ACHN (cell line): ENCODE data around the gene PLK1.
"Not testable (repeated sequence)": the region's sequence is repeated elsewhere in the genome, so short reads cannot be mapped to it uniquely, and the experiment has no call there.

Experiments
- DNase-seq: peaks from one replicate; pipeline ENCODE4 v3.0.0-alpha.2; 2015
- in situ Hi-C: cut with HindIII; loops from 2 replicates; pipeline ENCODE4 v1.10.0; 2017; ENCODE audit warnings: low sequenced_read_pairs, low pct_ligation_motif_present, low pct_unique_long_range_greater_than_20kb

PLK1 gene

DNA sequence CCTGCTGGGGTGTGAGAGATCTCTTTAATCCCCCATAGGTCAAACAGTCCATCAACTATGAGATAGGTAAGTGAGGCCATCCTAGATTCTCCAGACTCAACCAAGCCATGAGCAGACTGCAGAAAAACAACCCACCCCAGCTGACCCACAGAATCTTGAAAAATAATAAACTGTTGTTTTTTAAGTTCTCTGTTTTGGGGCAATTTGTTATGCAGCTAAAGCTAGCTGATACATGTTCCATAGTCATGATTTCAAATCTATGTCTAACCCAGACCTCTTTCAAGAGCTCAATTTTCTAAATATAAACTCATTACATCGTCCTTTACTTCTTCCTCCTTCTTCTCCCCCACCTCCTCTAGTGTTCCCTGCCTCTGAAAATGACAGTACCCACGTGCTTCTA, 24.3 kb downstream of the PLK1 start:
- DNase-seq, result no peak
- in situ Hi-C loops, result no loop called here

DNA sequence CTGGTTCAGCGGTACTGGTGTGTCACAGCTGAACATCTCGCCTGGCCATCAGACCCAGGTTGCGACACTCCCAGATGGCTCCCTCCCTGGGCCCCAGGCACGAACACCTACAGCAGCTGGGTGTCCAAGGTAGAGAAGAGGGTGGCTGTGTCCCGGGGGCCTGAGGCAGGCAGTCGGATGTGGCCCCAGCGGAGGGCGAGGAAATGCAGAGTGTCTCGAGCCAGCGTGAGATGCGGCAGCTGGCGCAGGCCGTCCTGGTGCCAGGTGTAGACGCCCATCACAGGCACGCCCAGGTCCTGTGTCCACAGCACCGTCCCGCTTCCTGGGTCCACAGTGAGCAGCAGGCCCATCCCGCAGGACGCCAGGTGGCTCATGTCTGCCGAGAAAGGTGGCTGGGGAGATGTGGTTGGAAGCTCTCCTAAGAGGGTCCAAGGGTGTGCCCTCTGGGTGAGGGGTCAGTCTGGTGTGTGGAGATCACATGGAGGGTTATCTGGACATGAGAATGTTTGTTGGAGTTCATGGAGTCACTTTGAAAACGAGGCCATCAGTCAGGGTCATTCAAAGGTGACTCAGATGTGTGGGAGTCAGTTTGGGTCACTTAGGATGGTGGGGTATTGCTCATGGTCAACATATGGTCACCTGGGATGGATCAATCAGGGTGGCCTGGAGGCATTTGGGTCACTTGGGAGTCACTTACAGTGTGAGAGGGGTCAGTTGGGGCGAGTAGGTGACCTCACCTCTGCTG, 26.3 kb downstream of the PLK1 start:
- in situ Hi-C loops, result no loop called here
- no peak for DNase-seq

DNA sequence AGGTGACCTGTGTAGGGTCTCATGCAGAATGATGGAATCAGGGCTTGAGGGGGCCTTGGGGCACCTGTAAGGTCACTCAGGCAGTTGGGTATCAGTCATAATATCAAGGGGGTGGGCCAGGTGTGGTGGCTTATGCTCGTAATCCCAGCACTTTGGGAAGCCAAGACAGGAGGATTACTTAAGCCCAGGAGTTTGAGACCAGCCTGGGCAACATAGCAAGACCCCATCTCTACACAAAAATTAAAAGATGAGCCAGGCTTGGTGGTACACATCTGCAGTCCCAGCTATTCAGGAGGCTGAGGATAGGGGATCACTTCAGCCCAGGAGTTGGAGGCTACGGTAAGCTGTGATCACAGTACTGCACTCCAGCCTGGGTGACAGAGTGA, 26.8 kb downstream of the PLK1 start:
- no peak for DNase-seq
- in situ Hi-C loops, result no loop called here

DNA sequence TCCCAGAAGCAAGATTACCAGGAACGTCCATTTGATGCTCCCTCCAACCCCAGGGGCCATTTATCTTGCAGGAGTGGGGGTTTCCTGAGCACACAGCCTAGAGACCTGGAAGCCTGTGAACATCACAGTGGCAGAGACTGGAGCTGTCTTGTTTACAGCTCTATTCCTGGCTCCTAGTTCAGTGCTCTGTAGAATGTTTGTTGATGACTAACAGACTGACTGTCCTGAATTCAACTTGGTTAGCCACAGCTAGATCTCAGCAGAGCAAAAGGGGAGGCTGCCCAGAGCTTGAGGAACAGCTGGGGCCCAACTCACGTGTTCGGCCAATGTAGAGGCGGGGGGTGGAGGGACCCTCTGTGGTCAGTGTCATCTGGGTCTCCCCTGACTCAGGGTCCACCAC, 27.8 kb downstream of the PLK1 start:
- in situ Hi-C loops, result no loop called here
- DNase-seq, result no peak

DNA sequence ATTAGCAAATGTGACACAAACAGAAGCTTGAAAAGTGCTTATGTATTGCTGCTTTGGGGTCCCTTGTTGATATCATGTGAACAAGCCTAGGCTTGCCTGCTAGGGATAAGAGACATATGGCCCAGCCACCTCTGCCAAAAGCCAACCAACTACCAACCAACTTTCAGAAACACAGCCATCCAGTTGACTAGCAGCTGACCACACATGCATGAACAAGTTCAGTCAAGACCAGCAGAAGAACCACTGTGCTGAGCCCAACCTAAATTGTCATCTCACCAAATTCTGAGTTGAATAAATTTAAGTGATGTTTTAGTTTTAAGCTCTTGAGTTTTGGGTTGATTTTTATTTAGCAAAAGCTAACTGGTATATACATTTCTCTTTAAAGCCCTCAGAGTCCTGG, 30.8 kb downstream of the PLK1 start:
- no peak for DNase-seq
- in situ Hi-C loops, result no loop called here

DNA sequence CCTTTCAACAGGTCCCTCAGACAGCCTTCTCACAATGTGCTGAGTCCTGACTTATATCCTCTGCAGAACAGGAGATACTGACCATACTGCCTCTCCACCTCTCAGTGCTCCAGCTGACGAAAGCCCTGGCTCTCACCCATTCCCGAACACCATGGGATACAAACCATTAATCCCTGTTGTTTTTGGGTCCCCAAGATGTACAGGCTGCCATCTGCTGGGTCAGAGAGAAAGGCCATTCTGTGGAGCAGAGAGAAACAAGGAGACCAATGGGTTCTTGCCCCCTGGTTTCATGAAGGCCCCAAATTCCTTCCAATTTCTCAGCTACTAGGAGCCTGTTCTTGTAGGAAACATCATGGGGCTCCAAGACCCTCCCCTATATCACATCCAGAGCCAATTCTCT, 31.3 kb downstream of the PLK1 start:
- in situ Hi-C loops, result no loop called here
- peak; percentile 41 for DNase-seq

DNA sequence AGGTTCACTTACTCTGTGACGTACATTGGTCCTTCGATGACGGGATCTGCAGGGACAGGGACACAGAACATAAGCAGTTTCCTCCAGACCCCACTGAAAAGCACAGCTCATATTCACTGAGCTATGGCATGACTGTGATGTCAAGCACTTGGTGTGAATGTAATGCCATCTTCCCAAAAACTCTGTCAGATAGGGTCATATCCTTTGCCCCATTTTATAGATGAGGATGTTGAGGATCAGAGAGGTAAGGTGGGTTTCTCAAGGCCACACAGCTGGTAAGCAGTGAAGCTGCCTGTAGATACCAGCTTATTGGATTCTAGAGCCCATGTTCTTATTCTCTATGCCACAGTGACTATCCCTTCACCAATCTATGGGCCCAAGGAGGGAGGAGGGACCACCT, 31.8 kb downstream of the PLK1 start:
- DNase-seq, result no peak
- in situ Hi-C loops, result no loop called here

DNA sequence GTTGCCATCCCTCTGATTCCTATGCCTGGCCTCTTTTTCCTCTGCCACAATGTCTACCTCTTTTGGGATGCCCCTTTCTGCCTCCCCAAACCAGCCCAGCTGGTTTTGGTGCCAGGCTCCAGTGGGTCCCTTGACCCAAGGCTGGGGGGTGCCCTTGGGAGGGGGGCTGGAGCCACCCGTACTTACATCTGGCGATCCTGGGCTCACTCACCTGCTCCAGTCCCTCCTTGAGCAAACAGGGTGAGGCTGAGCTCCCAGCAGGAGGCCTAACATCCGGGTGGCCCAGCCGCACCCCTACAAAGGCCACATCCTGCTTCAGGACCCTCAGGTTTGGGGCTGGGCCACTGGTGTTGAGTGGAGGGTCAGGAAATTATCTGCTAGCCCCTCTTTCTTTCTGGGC, 33.1 kb downstream of the PLK1 start:
- DNase-seq, result no peak
- in situ Hi-C loops, result no loop called here

DNA sequence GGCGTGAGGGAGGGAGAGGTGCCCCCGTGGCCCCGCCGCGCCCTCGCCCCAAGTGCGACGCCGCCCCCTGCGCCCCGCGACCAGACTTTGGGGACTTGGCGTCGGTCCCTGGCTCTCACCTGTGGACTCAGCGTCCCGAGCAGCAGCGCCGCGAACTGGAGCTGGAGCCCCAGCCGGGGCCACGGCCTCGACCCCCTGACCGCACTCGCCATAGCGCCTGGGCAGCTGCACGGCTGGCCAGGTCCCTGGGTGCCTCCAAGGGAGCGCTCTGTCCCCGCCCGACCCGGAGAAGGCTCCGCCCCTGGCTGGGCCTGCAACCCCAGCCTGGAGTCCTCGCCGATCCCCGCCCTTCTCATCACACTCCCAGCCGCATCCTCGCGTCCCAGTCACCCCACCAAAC, 34.3 kb downstream of the PLK1 start, which contains the start of gene ERN2:
Gene ERN2 (minus strand): TSS at position 247 of the 400 bp plus-strand sequence. CDS start 35 bp downstream, at position 212.
- in situ Hi-C loops, result no loop called here
- no peak for DNase-seq

DNA sequence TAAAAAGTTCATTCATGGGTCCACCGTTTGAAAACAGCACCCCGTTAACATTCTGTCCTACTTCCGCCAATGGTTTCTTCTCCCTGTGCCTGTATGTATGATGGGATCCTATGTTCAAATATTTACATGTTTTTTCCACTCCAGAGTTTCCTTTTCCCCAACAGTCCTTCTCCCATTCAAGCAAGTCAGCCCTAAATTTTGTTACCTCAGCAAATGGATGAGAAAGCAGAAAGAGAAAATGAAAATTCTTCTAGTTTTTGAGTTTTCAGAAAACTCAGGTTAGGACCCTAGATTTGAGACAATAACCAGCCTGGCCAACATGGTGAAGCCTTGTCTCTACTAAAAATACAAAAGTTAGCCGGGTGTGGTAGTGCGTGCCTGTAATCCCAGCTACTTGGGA, 37.8 kb downstream of the PLK1 start:
- DNase-seq, result no peak
- in situ Hi-C loops, result no loop called here

DNA sequence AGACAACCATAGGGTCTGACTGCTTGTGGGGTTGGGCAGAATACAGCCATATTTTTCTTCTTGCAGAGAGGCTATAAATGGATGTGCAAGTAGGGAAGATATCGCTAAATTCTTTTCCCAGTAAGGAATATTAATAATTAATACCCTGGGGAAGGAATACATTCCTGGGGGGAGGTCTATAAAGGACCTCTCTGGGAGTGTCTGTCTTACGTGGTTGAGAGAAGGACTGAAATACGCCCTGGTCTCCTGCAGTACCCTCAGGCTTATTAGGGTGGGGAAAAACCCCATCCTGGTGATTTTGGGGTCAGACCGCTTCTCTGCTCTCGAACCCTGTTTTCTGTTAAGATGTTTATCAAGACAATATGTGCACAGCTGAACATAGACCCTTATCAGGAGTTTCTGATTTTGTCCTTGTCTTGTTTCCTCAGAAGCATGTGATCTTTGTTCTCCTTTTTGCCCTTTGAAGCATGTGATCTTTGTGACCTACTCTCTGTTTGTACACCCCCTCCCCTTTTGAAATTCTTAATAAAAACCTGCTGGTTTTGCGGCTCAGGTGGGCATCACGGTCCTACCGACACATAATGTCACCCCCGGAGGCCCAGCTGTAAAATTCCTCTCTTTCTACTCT, 44.0 kb downstream of the PLK1 start:
- DNase-seq, in situ Hi-C loops: not testable (repeated sequence)

DNA sequence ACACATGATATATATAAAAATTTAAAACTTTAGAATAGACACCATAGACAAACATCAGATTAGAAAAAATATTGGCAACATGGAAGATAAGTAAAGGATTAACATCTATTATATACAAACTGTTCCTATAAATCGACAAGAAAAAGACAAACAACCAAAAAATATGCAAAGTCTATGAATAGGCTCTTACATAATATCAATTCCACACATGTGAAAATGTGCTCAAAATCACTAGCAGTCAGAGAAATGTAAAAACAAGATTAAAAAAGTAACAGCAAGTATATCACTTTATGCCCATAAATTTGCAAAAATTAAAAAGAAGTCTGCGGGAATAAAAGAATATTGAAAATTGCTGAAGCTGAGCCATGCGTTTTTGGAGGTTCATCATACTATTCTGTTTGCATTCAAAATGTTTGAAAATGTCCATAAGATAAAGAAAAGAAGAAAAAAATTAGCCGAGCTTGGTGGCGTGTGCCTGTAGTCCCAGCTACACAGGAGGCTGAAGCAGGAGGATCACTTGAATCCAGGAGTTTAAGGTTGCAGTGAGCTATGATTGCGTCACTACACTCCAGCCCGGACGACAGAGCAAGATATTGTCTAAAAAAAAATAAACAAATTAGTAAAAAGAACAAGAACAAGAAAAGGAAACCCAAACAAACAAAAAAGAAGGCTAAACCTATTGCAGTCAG, 45.6 kb downstream of the PLK1 start:
- in situ Hi-C loops, result no loop called here
- no peak for DNase-seq

DNA sequence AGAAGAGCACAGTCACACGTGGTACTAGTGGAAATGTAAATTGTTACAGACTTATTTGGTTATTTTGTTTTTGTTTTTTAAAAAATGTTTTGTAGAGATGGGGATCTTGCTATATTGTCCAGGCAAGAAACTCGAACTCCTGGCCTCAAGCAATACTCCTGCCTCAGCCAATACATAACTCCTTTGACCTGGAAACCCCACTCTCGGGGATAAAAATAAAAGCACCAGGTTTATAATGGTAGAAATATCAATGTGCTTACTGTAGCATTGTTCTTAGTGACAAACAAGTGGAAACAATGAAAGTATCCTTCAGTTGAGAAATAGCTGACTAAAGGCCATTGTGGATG, 46.1 kb downstream of the PLK1 start:
- DNase-seq, result no peak
- in situ Hi-C loops, result no loop called here

DNA sequence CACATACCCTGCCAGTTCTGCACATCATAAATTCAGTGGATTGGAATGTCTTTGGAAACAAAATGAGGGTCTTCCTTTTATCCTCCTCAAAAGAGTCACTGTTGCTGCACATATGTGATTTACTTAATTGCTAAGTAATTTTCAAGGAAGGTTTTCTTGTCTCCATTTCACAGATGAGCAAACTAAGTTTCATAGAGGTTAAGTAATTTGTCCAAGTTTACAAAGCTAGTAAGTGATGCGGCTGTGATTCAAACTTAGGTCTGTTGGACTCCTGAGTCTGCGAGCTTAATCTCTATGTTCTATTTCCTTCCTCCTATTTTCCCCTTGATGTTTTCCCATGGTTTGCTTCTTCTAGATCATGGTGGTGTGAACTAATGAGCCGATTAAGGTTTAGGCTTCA, 48.0 kb downstream of the PLK1 start:
- in situ Hi-C loops, result no loop called here
- no peak for DNase-seq

DNA sequence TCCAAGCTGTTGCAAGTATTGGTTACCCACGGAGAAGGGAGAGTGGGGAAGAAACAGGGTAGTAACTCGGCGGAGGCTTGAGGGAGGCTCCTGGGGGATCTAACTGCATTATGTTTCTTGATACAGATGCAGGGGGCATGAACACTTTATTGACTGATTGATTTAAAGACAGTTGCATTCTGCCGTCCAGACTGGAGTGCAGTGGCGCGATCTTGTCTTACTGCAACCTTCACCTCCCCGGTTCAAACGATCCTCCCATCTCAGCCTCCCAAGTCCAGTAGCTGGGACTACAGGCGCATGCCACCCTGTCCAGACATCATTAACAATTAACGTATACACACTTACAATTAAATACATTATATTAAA, 49.4 kb downstream of the PLK1 start:
- no peak for DNase-seq
- in situ Hi-C loops, result no loop called here

DNA sequence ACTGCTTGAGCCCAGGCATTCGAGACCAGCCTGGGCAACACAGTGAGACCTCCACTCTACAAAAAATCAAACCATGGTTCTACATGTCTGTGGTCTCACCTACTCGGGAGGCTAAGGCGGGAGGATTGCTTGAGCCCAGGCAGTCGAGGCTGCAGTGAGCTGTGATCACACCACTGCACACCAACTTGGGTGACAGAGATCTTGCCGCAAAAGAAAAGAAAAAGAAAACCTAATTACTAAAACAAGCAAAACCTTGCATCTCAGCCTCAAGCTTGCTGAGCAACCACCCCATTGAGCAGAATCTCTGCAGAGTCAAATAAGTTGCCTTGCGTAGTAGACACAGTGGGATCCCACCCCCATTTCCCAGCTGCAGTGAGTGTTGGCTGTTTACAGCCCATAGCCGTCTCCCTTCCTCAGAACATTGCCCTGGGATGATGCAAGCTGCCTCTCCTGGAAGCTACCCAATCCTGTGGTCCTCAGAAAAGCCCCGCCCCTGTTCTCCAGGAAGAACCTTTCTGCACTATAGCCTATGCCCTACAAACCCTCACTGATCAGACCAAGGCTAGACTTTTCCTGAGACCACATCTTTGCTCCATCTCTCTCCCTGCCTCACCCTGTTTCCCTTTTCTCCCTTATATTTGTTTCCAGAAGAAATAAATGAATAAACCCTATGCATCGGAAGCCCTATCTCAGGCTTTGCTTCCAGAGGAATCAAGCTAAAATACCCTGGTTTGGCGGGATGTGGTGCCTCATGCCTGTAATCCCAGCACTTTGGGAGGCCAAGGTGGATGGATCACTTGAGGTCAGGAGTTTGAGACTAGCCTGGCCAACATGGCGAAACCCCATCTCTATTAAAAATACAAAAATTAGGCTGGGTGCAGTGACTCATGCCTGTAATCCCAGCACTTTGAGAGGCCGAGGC, 51.1 kb downstream of the PLK1 start:
- peak; percentile 64 for DNase-seq
- in situ Hi-C loops, result no loop called here

DNA sequence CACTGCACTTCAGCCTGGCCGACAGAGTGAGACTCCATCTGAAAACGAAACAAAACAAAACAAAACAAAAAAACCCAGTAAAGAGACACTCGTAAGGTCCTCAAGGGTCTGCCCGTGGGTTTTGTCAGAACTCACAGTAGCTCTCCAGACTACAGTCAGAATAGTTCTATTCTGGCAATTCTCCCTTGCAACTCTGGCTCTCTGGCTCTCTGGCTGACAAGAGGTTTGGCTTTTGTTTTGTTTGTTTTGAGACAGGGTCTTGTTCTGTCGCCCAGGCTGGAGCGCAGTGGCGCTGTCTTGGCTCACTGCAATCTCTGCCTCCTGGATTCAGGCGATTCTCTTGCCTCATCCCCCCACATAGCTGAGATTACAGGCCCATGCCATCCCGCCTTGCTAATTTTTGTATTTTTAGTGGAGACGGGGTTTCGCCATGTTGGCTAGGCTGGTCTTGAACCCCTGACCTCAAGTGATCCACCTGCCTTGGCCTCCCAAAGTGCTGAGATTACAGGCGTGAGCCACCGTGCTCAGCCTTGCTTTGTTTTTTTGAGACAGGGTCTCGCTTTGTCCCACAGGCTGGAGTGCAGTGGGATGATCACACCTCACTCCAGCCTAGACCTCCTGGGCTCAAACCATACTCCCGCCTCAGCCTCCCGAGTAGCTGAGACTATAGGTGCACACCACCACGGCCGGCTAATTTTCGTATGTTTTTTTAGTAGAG, 55.6 kb downstream of the PLK1 start:
- DNase-seq, result no peak
- in situ Hi-C loops, result no loop called here

DNA sequence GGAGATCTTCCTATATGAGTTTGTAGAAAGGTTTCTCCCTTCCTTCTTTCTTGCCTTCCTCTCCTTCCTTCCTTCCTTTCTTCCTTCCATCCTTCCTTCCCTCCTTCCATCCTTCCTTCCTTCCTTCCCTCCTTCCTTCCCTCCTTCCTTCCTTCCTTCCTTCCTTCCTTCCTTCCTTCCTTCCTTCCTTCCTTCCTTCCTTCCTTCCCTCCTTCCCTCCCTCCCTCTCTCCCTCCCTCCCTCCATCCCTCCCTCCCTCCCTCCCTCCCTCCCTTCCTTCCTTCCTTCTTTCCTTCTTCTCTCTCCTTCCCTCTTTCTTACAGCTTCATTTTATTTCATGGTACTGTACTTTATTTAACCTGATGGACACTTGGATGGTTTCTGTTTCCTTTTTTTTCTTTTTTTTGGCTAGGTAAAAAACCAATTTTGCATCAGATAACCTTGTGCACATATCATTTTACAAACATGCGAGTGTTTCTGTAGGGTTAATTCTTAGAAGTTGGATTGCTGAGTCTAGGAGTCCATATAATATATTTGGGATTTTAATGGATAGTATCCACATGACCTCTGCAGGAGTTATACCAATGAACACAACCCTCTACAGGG, 58.8 kb downstream of the PLK1 start:
- in situ Hi-C loops, DNase-seq: not testable (repeated sequence)
